Natural killer cell (primary cell): ENCODE results near the gene EYS. TPM values are rescaled to one million over a fixed set of nuclear protein-coding genes. Genes with fewer than 3 reads are reported as not detected.

Source experiments
- ATAC-seq, 3 donors: fragments of 150-1000 bp in 2 of 3; fragments of 200-7000 bp in 1 of 3; cut with Tn5 transposase; 1 replicate in 1 of 3; 2 replicates in 2 of 3; pipeline ENCODE4 v1.10.0; 2021; ENCODE audit warnings: mild to moderate bottlenecking in 2 of 3, moderate library complexity in 2 of 3
- DNase-seq, 2 donors: peaks; one replicate each; pipeline versions ENCODE4 v3.0.0 to v3.0.0-alpha.2; 2013 to 2021; ENCODE audit warnings: mixed read lengths in 1 of 2
- H3K27ac ChIP-seq: one replicate; pipeline ENCODE4 v1.5.1; 2013; ENCODE audit warnings: mild to moderate bottlenecking, low read length
- H3K27me3 ChIP-seq: one replicate; pipeline ENCODE4 v1.6.1; 2013; ENCODE audit warnings: low read length; ENCODE audit not compliant: control insufficient read depth, insufficient read depth
- H3K36me3 ChIP-seq: one replicate; pipeline ENCODE4 v1.6.1; 2013; ENCODE audit warnings: low read length; ENCODE audit not compliant: control insufficient read depth, insufficient read depth
- H3K4me1 ChIP-seq: one replicate; pipeline ENCODE4 v1.6.1; 2013; ENCODE audit warnings: low read length; ENCODE audit not compliant: control insufficient read depth, insufficient read depth
- H3K4me3 ChIP-seq: one replicate; pipeline ENCODE4 v1.5.1; 2013; ENCODE audit warnings: low read length
- H3K9me3 ChIP-seq: one replicate; pipeline ENCODE4 v1.6.1; 2013; ENCODE audit warnings: low read length; ENCODE audit not compliant: control insufficient read depth, insufficient read depth
- H3K27ac Mint-ChIP-seq, 2 donors: one replicate each; pipeline ENCODE4 v1.8.0; 2022; ENCODE audit warnings: mild to moderate bottlenecking in 2 of 2, mixed read lengths in 2 of 2, moderate library complexity in 1 of 2
- H3K27me3 Mint-ChIP-seq, 2 donors: one replicate each; pipeline ENCODE4 v1.8.0; 2022; ENCODE audit warnings: low read depth in 2 of 2, mixed read lengths in 2 of 2
- H3K36me3 Mint-ChIP-seq: one replicate; pipeline ENCODE4 v1.8.0; 2022; ENCODE audit warnings: mixed read lengths
- H3K4me1 Mint-ChIP-seq, 2 donors: one replicate each; pipeline ENCODE4 v1.8.0; 2022; ENCODE audit warnings: mixed read lengths in 2 of 2
- H3K4me3 Mint-ChIP-seq: one replicate; pipeline ENCODE4 v1.8.0; 2022; ENCODE audit warnings: mild to moderate bottlenecking, moderate library complexity, mixed read lengths
- H3K9me3 Mint-ChIP-seq, 2 donors: one replicate each; pipeline ENCODE4 v1.8.0; 2022; ENCODE audit warnings: mixed read lengths in 2 of 2
- CTCF ChIP-seq: fragments of 200-600 bp; IDR thresholded peaks from one replicate; pipeline ENCODE4 v1.8.0; 2022; ENCODE audit warnings: antibody characterized with exemption
- WGBS: methylation state at CpG from one replicate; pipeline ENCODE4 v1.1.7; 2013; ENCODE audit warnings: missing lambda C conversion rate; ENCODE audit not compliant: insufficient coverage; 5-methylcytosine and 5-hydroxymethylcytosine counted together
- intact Hi-C: fragments of 100-400 bp; cut with micrococcal nuclease; formaldehyde crosslinking; loops from one replicate; pipeline ENCODE4 v1.14.2; 2022
- total RNA-seq, 4 donors: library from RNA; stranded (reverse); fragments of 120-200 nt in 1 of 4; gene quantifications; one replicate each; pipeline versions ENCODE4 v1.2.3 to v1.2.4, GENCODE V29; 2013 to 2022

EYS gene
- total RNA-seq, 3 donors from 2014 or later (not counting 1 experiment from before 2014, with no cell fraction given) = 0.55 TPM; not detected in 2

- Histone ChIP-seq H3K9me3 (peaks cover 7% of the 10 kb centered on the region), H3K27ac (no peak overlapping the region), H3K4me1 (no peaks in the 10 kb centered on the region), H3K36me3 (no peaks in the 10 kb centered on the region), H3K27me3 (no peaks in the 10 kb centered on the region), H3K4me3 (no peak overlapping the region)
- Mint-ChIP-seq H3K36me3 (peaks cover 13% of the 10 kb centered on the region), H3K4me1 (no peaks in the 10 kb centered on the region), H3K27me3 (no peaks in the 10 kb centered on the region), H3K9me3 (peaks cover 6 to 13% of the 10 kb centered on the region in 2 donors), H3K4me3 (no peak overlapping the region), H3K27ac (no peak overlapping the region)
- ATAC-seq = no peak
- no peak for DNase-seq
- intact Hi-C loops = no loop called here
- TF ChIP-seq CTCF = no peak
- 67% methylated on average over 1 of the region's 4 CpGs for WGBS
These were observed 710.7 kb downstream of the EYS start for GRCh38 chr6:64996301-64996700.

GRCh38 chr6:64990652-64991304 is 716.2 kb downstream of the EYS start:
- Histone ChIP-seq H3K4me3 (no peak overlapping the region), H3K36me3 (no peaks in the 10 kb centered on the region), H3K9me3 (no peaks in the 10 kb centered on the region), H3K27me3 (no peaks in the 10 kb centered on the region), H3K27ac (no peak overlapping the region), H3K4me1 (no peaks in the 10 kb centered on the region)
- intact Hi-C loops = no loop called here
- ATAC-seq (no peak), DNase-seq (no peak)
- Mint-ChIP-seq H3K4me1 (no peaks in the 10 kb centered on the region), H3K9me3 (peaks cover 2 to 6% of the 10 kb centered on the region in 2 donors), H3K36me3 (peaks cover 7% of the 10 kb centered on the region), H3K27ac (no peak overlapping the region), H3K4me3 (no peak overlapping the region), H3K27me3 (no peaks in the 10 kb centered on the region)
- TF ChIP-seq CTCF = no peak

- WGBS = 72% methylated on average over 2 of the region's 2 CpGs
- Histone ChIP-seq H3K36me3 (no peaks in the 10 kb centered on the region), H3K9me3 (no peaks in the 10 kb centered on the region), H3K27ac (no peak overlapping the region), H3K27me3 (no peaks in the 10 kb centered on the region), H3K4me3 (no peak overlapping the region), H3K4me1 (no peaks in the 10 kb centered on the region)
- Mint-ChIP-seq H3K27ac (no peak overlapping the region), H3K4me3 (no peak overlapping the region), H3K4me1 (no peaks in the 10 kb centered on the region), H3K9me3 (peaks cover 2 to 6% of the 10 kb centered on the region in 2 donors), H3K36me3 (peaks cover 7% of the 10 kb centered on the region), H3K27me3 (no peaks in the 10 kb centered on the region)
- DNase-seq = no peak
- ATAC-seq = no peak
- intact Hi-C loops = no loop called here
- no peak for TF ChIP-seq CTCF
These were observed 718.9 kb downstream of the EYS start for GRCh38 chr6:64988148-64988547.

GRCh38 chr6:64987066-64987465 is 720.0 kb downstream of the EYS start:
- H3K27me3 ChIP-seq = no peaks in the 10 kb centered on the region
- intact Hi-C loops = no loop called here
- ATAC-seq = no peak
- H3K9me3 Mint-ChIP-seq = peaks cover 2 to 3% of the 10 kb centered on the region in 2 donors
- no peaks in the 10 kb centered on the region for H3K27me3 Mint-ChIP-seq
- no peaks in the 10 kb centered on the region for H3K36me3 ChIP-seq
- TF ChIP-seq CTCF = no peak
- no peak for DNase-seq
- no peak overlapping the region for H3K27ac Mint-ChIP-seq
- no peaks in the 10 kb centered on the region for H3K9me3 ChIP-seq
- no peak overlapping the region for H3K4me3 Mint-ChIP-seq
- H3K4me3 ChIP-seq = no peak overlapping the region
- no peaks in the 10 kb centered on the region for H3K36me3 Mint-ChIP-seq
- no peaks in the 10 kb centered on the region for H3K4me1 ChIP-seq
- H3K27ac ChIP-seq = no peak overlapping the region
- 92% methylated on average over 3 of the region's 4 CpGs for WGBS
- H3K4me1 Mint-ChIP-seq = no peaks in the 10 kb centered on the region
